Left ventricle myocardium inferior (tissue), 1 donor: Measurements from ENCODE around the gene PROSER2. TPM values are rescaled to one million over a fixed set of nuclear protein-coding genes. Genes with fewer than 3 reads are reported as not detected.

Experiments used
- DNase-seq: peaks from one replicate; pipeline ENCODE4 v3.0.0-alpha.2; 2020
- H3K27ac ChIP-seq: fragments of 200-600 bp; replicated peaks from 2 replicates; pipeline ENCODE4 v1.8.0; 2021
- H3K27me3 ChIP-seq: fragments of 200-600 bp; 2 replicates; pipeline ENCODE4 v1.8.0; 2021; ENCODE audit warnings: low read depth
- H3K36me3 ChIP-seq: fragments of 200-600 bp; 2 replicates; pipeline ENCODE4 v1.8.0; 2021
- H3K4me1 ChIP-seq: fragments of 200-600 bp; 2 replicates; pipeline ENCODE4 v1.8.0; 2021
- H3K4me3 ChIP-seq: fragments of 200-600 bp; 2 replicates; pipeline ENCODE4 v1.8.0; 2021; ENCODE audit warnings: mild to moderate bottlenecking, moderate library complexity
- H3K9me3 ChIP-seq: fragments of 200-600 bp; replicated peaks from 2 replicates; pipeline ENCODE4 v1.8.0; 2021
- intact Hi-C: fragments of 100-400 bp; cut with micrococcal nuclease; formaldehyde crosslinking; loops from one replicate; pipeline ENCODE4 v1.11.0; 2022
- total RNA-seq: library from RNA; stranded (reverse); fragmentation: NEBNext Ultra II Directional; extraction: Animal tissue kit (Norgen Biotek cat#: 25700); gene quantifications from one replicate; pipeline ENCODE4 v1.2.1, GENCODE V29; 2021
- TF ChIP-seq, protein P1 (sequence below): fragments of 200-600 bp; IDR thresholded peaks from 2 replicates; pipeline ENCODE4 v1.8.0; 2021; ENCODE audit warnings: antibody characterized with exemption, mild to moderate bottlenecking, borderline replicate concordance
- donor health status: DM: no; HTN: yes; CAD: no; lungs with severe emphysema.

PROSER2 gene
- total RNA-seq, 1 donor from 2014 or later = 0.52 TPM

- no peak for DNase-seq
- Histone ChIP-seq H3K4me1 (no peaks in the 10 kb centered on the region), H3K27me3 (peaks cover 14% of the 10 kb centered on the region), H3K9me3 (no peaks in the 10 kb centered on the region), H3K27ac (no peak overlapping the region), H3K4me3 (no peak overlapping the region), H3K36me3 (no peaks in the 10 kb centered on the region)
- TF ChIP-seq, protein P1, sequence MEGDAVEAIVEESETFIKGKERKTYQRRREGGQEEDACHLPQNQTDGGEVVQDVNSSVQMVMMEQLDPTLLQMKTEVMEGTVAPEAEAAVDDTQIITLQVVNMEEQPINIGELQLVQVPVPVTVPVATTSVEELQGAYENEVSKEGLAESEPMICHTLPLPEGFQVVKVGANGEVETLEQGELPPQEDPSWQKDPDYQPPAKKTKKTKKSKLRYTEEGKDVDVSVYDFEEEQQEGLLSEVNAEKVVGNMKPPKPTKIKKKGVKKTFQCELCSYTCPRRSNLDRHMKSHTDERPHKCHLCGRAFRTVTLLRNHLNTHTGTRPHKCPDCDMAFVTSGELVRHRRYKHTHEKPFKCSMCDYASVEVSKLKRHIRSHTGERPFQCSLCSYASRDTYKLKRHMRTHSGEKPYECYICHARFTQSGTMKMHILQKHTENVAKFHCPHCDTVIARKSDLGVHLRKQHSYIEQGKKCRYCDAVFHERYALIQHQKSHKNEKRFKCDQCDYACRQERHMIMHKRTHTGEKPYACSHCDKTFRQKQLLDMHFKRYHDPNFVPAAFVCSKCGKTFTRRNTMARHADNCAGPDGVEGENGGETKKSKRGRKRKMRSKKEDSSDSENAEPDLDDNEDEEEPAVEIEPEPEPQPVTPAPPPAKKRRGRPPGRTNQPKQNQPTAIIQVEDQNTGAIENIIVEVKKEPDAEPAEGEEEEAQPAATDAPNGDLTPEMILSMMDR = no peak
- intact Hi-C loops = no loop called here
Observed at GRCh38 chr10:11899067-11899876, 76.1 kb downstream of the PROSER2 start.

DNA sequence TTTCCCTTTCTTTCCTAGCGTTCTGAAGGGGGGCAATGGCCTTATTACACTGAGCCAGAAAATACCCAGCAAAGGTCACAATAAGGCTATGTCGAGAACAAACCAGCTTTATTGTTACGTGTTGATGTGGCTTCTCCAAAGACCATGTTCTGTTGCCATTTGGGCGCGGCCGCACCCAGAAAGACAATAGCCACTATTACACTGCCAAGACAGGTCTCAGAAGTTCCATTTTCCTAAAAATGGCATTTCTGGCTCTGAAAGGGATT lies 77.8 kb downstream of the PROSER2 start:
- H3K4me1 ChIP-seq = no peaks in the 10 kb centered on the region
- intact Hi-C loops = no loop called here
- no peaks in the 10 kb centered on the region for H3K36me3 ChIP-seq
- DNase-seq = no peak
- no peak overlapping the region for H3K4me3 ChIP-seq
- H3K9me3 ChIP-seq = no peaks in the 10 kb centered on the region
- H3K27me3 ChIP-seq = peaks cover 14% of the 10 kb centered on the region
- TF ChIP-seq, protein P1 = no peak
- H3K27ac ChIP-seq = no peak overlapping the region

- TF ChIP-seq, protein P1 = no peak
- H3K4me1 ChIP-seq = no peaks in the 10 kb centered on the region
- H3K36me3 ChIP-seq = no peaks in the 10 kb centered on the region
- no peak overlapping the region for H3K27ac ChIP-seq
- no peaks in the 10 kb centered on the region for H3K9me3 ChIP-seq
- H3K27me3 ChIP-seq = peaks cover 14% of the 10 kb centered on the region
- intact Hi-C loops = no loop called here
- no peak for DNase-seq
- no peak overlapping the region for H3K4me3 ChIP-seq
Observed at GRCh38 chr10:11901454-11901832, 78.3 kb downstream of the PROSER2 start.

DNA sequence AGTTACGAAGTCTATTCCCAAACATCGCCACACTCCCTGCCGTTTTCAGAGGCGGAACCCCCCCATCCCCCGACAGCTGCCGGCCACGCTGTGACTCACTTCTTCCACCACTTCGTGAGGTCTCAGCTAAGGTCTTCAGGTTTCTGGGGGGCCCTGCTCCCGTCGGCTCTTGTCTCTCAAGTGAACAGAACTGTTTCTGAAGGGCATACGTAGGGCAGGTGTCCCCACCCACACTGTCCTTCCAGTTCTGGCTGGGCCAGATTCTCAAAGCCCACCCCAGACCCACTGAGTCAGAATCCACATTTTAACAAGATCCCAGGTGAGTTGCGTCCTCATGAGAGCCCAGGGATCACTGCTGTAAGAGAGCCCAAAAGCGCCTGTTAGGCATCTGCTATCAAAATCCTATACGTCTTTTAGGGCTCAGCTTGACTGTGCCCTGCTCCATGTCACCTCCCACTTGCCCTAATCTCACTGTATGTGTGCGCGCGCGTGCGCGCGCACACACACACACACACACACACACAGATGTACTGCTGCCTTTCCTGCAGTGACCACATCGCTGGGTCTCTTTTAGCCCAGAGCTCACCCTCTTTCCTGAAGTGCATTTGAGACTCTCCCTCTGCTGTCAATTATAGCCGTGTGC lies 78.8 kb downstream of the PROSER2 start:
- TF ChIP-seq, protein P1 = no peak
- H3K36me3 ChIP-seq = no peaks in the 10 kb centered on the region
- no peak for DNase-seq
- no peak overlapping the region for H3K27ac ChIP-seq
- H3K4me1 ChIP-seq = no peaks in the 10 kb centered on the region
- H3K9me3 ChIP-seq = no peaks in the 10 kb centered on the region
- no peak overlapping the region for H3K4me3 ChIP-seq
- peaks cover 14% of the 10 kb centered on the region for H3K27me3 ChIP-seq
- intact Hi-C loops = no loop called here

GRCh38 chr10:11902646-11903045 lies 79.5 kb downstream of the PROSER2 start:
- H3K27me3 ChIP-seq = peaks cover 14% of the 10 kb centered on the region
- TF ChIP-seq, protein P1 = no peak
- no peak overlapping the region for H3K27ac ChIP-seq
- no peaks in the 10 kb centered on the region for H3K9me3 ChIP-seq
- no peak for DNase-seq
- no peaks in the 10 kb centered on the region for H3K4me1 ChIP-seq
- intact Hi-C loops = no loop called here
- no peaks in the 10 kb centered on the region for H3K36me3 ChIP-seq
- no peak overlapping the region for H3K4me3 ChIP-seq
